Ascending aorta (tissue), 2 donors: Measurements from ENCODE around the gene IDE. TPM values are rescaled to one million over a fixed set of nuclear protein-coding genes. Genes with fewer than 3 reads are reported as not detected.

Experiments
- DNase-seq, 2 donors: peaks; one replicate each; pipeline ENCODE4 v3.0.0-alpha.2; 2019; ENCODE audit warnings: low spot score in 2 of 2
- H3K27ac ChIP-seq, 2 donors: fragments of 200-600 bp; sonication (generic); one replicate each; pipeline ENCODE4 v1.5.1; 2016 to 2017; ENCODE audit warnings: mild to moderate bottlenecking in 1 of 2
- H3K27me3 ChIP-seq: fragments of 200-600 bp; sonication (generic); one replicate; pipeline ENCODE4 v1.5.1; 2017
- H3K36me3 ChIP-seq, 2 donors: fragments of 200-600 bp; sonication (generic); one replicate each; pipeline ENCODE4 v1.5.1; 2016
- H3K4me1 ChIP-seq, 2 donors: fragments of 200-600 bp; sonication (generic); one replicate each; pipeline ENCODE4 v1.5.1; 2016 to 2017; ENCODE audit warnings: mild to moderate bottlenecking in 1 of 2
- H3K4me3 ChIP-seq, 2 donors: fragments of 200-600 bp; sonication (generic); one replicate each; pipeline ENCODE4 v1.5.1; 2016 to 2017; ENCODE audit warnings: mild to moderate bottlenecking in 1 of 2
- H3K9me3 ChIP-seq, 2 donors: fragments of 200-600 bp; sonication (generic); one replicate each; pipeline ENCODE4 v1.5.1; 2016
- CTCF ChIP-seq, 3 experiments: fragments of 200-600 bp in 2 of 3; fragments of 450-650 bp in 1 of 3; sonication (generic) in 2 of 3; IDR thresholded peaks; one replicate each; pipeline ENCODE4 v1.5.1; 2016 to 2019; ENCODE audit warnings: antibody characterized with exemption in 3 of 3, mild to moderate bottlenecking in 1 of 3, moderate library complexity in 1 of 3
- intact Hi-C: fragments of 100-400 bp; cut with DNase I; formaldehyde crosslinking; loops from one replicate; pipeline ENCODE4 v1.15.1; 2023
- total RNA-seq: library from RNA; depleted of rRNA; stranded (reverse); fragments of >200 nt; gene quantifications from one replicate; pipeline ENCODE4 v1.1.0, GENCODE V29; 2016

Gene IDE
- total RNA-seq, 1 donor from 2014 or later, result 22.7 TPM

DNA sequence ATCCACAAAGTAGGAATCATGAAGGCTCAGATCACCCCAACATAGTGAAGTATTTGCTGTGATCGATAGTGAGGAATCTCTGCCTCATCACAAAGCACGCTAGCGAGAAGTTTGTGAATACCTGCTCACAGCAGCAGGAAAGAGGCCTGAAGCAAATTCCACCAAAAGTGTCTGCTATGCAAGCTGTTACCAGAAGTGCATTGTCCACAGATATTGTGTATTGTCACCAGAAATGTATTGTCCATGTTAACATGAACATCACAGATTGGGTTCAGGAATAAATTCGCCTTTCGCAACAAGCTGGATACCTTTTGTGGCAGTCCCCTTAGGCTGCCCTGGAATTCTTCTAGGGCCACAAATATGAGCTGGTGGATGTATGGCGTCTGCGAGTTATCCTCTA lies 155.0 kb downstream of the IDE start:
- intact Hi-C loops, result no loop called here
- H3K9me3 ChIP-seq, result peaks cover 0 to 4% of the 10 kb centered on the region in 2 donors

GRCh38 chr10:92418221-92418620 lies 155.7 kb downstream of the IDE start:
- Histone ChIP-seq H3K36me3 (no peaks in the 10 kb centered on the region), H3K27ac (no peak overlapping the region), H3K4me1 (no peaks in the 10 kb centered on the region), H3K9me3 (peaks cover 0 to 4% of the 10 kb centered on the region in 2 donors), H3K4me3 (no peak overlapping the region), H3K27me3 (no peaks in the 10 kb centered on the region)
- DNase-seq, result no peak
- intact Hi-C loops, result no loop called here
- TF ChIP-seq CTCF (IDR thresholded peaks at IDR 0.05), result no peak

More for the DNA sequence above, 155.0 kb downstream of the IDE start:
- H3K4me1 ChIP-seq, result no peaks in the 10 kb centered on the region
- no peaks in the 10 kb centered on the region for H3K36me3 ChIP-seq
- DNase-seq, result no peak
- H3K27ac ChIP-seq, result no peak overlapping the region
- no peaks in the 10 kb centered on the region for H3K27me3 ChIP-seq
- no peak overlapping the region for H3K4me3 ChIP-seq
- no peak for TF ChIP-seq CTCF (IDR thresholded peaks at IDR 0.05)

GRCh38 chr10:92413519-92413918 lies 160.4 kb downstream of the IDE start:
- Histone ChIP-seq H3K27me3 (no peaks in the 10 kb centered on the region), H3K36me3 (no peaks in the 10 kb centered on the region), H3K4me1 (no peaks in the 10 kb centered on the region), H3K4me3 (no peak overlapping the region), H3K27ac (no peak overlapping the region), H3K9me3 (no peaks in the 10 kb centered on the region)
- intact Hi-C loops, result no loop called here
- DNase-seq, result no peak
- no peak for TF ChIP-seq CTCF (IDR thresholded peaks at IDR 0.05)

- intact Hi-C loops, result no loop called here
- no peak for DNase-seq
- H3K27ac ChIP-seq, result no peak overlapping the region
Measured at GRCh38 chr10:92413011-92413410, 160.9 kb downstream of the IDE start.

GRCh38 chr10:92411406-92411805 lies 162.5 kb downstream of the IDE start:
- Histone ChIP-seq H3K27me3 (no peaks in the 10 kb centered on the region), H3K4me3 (no peak overlapping the region), H3K36me3 (no peaks in the 10 kb centered on the region), H3K9me3 (no peaks in the 10 kb centered on the region), H3K4me1 (no peaks in the 10 kb centered on the region), H3K27ac (no peak overlapping the region)
- DNase-seq, result no peak
- TF ChIP-seq CTCF (IDR thresholded peaks at IDR 0.05), result no peak
- intact Hi-C loops, result no loop called here

More at GRCh38 chr10:92413011-92413410, 160.9 kb downstream of the IDE start:
- Histone ChIP-seq H3K36me3 (no peaks in the 10 kb centered on the region), H3K4me1 (no peaks in the 10 kb centered on the region), H3K4me3 (no peak overlapping the region), H3K9me3 (no peaks in the 10 kb centered on the region), H3K27me3 (no peaks in the 10 kb centered on the region)
- TF ChIP-seq CTCF (IDR thresholded peaks at IDR 0.05), result no peak

DNA sequence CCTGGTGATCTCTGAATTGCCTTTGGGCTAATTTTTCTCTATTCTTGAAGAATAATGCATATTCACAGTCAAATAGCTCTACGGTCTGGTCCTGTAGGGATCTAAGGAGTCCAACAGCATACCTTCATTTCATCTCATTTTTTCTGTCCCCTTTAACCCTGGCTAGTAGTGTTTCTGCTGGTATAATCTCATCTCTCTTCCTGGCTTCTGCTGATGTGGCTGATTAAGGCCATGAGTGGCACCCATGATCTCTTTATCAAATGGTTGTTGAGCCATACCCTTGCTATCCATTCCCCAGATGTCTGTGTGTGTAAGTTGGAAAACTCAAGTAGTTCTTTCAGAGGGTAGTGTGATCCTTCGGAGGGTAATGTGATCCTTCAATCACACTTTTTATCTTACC lies 163.4 kb downstream of the IDE start:
- no peak overlapping the region for H3K4me3 ChIP-seq
- TF ChIP-seq CTCF (IDR thresholded peaks at IDR 0.05), result no peak
- no peaks in the 10 kb centered on the region for H3K27me3 ChIP-seq
- H3K4me1 ChIP-seq, result no peaks in the 10 kb centered on the region
- no peaks in the 10 kb centered on the region for H3K9me3 ChIP-seq
- DNase-seq, result no peak
- H3K27ac ChIP-seq, result no peak overlapping the region
- no peaks in the 10 kb centered on the region for H3K36me3 ChIP-seq
- intact Hi-C loops, result no loop called here
